Measurements from ENCODE around the gene TDRD12. TPM values are rescaled to one million over a fixed set of nuclear protein-coding genes. Genes with fewer than 3 reads are reported as not detected.
A peak's percentile ranks its signal among the peaks of the same experiment; 100 is the strongest.

The TDRD12 gene
- total and polyA plus RNA-seq, 11 donors: 0.06 to 0.63 (median 0.23) TPM; not detected in 5

- H3K4me3 ChIP-seq: no peak overlapping the region
- H3K27me3 ChIP-seq: peaks cover 0 to 15% (median 0%) of the 10 kb centered on the region in 9 donors
- no peak for ATAC-seq
- intact Hi-C loops (cut with DNase I): no loop called here
- H3K36me3 ChIP-seq: no peaks in the 10 kb centered on the region
- H3K9me3 ChIP-seq: no peaks in the 10 kb centered on the region
- no peaks in the 10 kb centered on the region for H3K4me1 ChIP-seq
- DNase-seq: peak in 1 of 5 donors; percentile 30
- WGBS, 4 donors: 65 to 75% (median 69%) methylated on average over 4 of the region's 4 CpGs
- no peak for TF ChIP-seq POLR2A (IDR thresholded peaks at IDR 0.05)
- TF ChIP-seq, protein P1, sequence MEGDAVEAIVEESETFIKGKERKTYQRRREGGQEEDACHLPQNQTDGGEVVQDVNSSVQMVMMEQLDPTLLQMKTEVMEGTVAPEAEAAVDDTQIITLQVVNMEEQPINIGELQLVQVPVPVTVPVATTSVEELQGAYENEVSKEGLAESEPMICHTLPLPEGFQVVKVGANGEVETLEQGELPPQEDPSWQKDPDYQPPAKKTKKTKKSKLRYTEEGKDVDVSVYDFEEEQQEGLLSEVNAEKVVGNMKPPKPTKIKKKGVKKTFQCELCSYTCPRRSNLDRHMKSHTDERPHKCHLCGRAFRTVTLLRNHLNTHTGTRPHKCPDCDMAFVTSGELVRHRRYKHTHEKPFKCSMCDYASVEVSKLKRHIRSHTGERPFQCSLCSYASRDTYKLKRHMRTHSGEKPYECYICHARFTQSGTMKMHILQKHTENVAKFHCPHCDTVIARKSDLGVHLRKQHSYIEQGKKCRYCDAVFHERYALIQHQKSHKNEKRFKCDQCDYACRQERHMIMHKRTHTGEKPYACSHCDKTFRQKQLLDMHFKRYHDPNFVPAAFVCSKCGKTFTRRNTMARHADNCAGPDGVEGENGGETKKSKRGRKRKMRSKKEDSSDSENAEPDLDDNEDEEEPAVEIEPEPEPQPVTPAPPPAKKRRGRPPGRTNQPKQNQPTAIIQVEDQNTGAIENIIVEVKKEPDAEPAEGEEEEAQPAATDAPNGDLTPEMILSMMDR (IDR thresholded peaks at IDR 0.05): no peak
- no peak overlapping the region for H3K27ac ChIP-seq
These were observed 88.7 kb downstream of the TDRD12 start for GRCh38 chr19:32808236-32808635.

DNA sequence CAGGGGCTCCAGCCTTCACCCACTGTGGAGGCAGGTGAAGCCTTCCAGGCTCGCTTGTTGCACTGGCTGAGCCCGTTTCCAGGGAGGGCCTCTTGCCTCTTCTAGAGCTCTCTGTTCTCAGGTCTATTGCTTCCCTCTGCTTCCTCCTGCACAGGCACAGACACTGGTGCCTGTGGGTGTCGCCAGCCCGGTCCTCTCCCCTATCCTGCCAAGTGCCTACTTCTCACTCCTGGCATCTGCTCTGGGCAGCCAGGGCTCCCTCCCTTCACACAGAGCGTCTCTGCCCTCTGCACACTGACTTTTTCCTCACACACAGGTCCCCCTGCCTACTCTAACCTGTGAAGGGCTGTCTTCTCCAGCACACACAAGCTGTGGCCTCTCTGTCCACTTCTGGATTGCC is 89.7 kb downstream of the TDRD12 start:
- Histone ChIP-seq H3K36me3 (no peaks in the 10 kb centered on the region), H3K27ac (no peak overlapping the region), H3K4me3 (no peak overlapping the region), H3K9me3 (no peaks in the 10 kb centered on the region), H3K27me3 (peaks cover 0 to 12% (median 0%) of the 10 kb centered on the region in 9 donors), H3K4me1 (no peaks in the 10 kb centered on the region)
- 44 to 60% (median 59%) methylated on average over 5 of the region's 5 CpGs for WGBS, 4 donors
- DNase-seq (peak in 1 of 5 donors; percentile 33), ATAC-seq (peak in 2 of 4 donors; percentile 66 to 70)
- TF ChIP-seq POLR2A (IDR thresholded peaks at IDR 0.05): no peak
- TF ChIP-seq, protein P1 (IDR thresholded peaks at IDR 0.05): no peak
- intact Hi-C loops (cut with DNase I): no loop called here

GRCh38 chr19:32809754-32810153 is 90.2 kb downstream of the TDRD12 start:
- no peak for TF ChIP-seq POLR2A (IDR thresholded peaks at IDR 0.05)
- TF ChIP-seq, protein P1 (IDR thresholded peaks at IDR 0.05): no peak
- WGBS, 4 donors: 60 to 69% (median 62%) methylated on average over 3 of the region's 3 CpGs

DNA sequence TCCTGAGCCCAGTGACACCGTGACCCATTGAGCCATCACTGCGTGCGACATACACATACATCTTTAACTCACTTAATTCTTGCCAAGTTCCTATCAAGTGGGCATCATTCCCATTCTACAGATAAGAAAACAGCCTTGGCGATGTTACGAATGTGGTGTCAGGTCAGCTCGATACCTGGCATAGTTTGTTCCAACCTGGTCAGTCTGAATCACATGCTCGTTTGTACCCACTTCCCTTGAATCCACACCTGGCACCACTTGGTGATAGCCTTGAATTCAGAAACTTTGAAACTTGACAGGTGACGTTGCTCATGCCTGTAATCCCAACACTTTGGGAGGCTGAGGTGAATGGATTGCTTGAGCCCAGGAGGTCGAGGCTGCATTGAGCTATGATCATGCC is 90.9 kb downstream of the TDRD12 start:
- H3K27me3 ChIP-seq: peaks cover 0 to 12% (median 0%) of the 10 kb centered on the region in 9 donors
- 73 to 81% (median 75%) methylated on average over 9 of the region's 9 CpGs for whole genome bisulfite sequencing, 4 donors

More at GRCh38 chr19:32809754-32810153, 90.2 kb downstream of the TDRD12 start:
- H3K4me3 ChIP-seq: no peak overlapping the region
- H3K27me3 ChIP-seq: peaks cover 0 to 12% (median 0%) of the 10 kb centered on the region in 9 donors
- intact Hi-C loops (cut with DNase I): no loop called here
- no peaks in the 10 kb centered on the region for H3K9me3 ChIP-seq
- H3K36me3 ChIP-seq: no peaks in the 10 kb centered on the region
- ATAC-seq (no peak), DNase-seq (no peak)
- H3K27ac ChIP-seq: no peak overlapping the region
- H3K4me1 ChIP-seq: no peaks in the 10 kb centered on the region

DNA sequence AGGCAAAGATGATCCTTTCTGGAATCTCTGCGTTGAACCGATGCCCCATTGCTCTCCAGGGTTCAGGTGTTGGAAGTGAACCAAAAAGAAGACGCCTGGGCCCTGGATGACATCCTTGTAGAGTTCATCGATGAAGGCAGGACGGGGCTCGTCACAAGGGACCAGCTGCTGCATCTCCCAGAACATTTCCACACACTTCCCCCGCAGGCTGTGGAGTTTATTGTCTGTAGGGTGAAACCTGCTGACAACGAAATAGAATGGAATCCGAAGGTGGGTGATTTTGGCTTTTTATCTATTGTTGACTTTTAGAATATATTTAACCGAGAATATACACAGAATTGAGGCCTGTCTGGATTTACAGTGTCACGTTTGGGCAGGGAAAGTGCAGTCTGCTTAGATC is 91.6 kb downstream of the TDRD12 start:
- intact Hi-C loops (cut with DNase I): no loop called here
- ATAC-seq (no peak), DNase-seq (no peak)
- H3K9me3 ChIP-seq: no peaks in the 10 kb centered on the region
- TF ChIP-seq POLR2A (IDR thresholded peaks at IDR 0.05): no peak
- TF ChIP-seq, protein P1 (IDR thresholded peaks at IDR 0.05): no peak
- peaks cover 0 to 12% (median 0%) of the 10 kb centered on the region in 9 donors for H3K27me3 ChIP-seq
- no peaks in the 10 kb centered on the region for H3K36me3 ChIP-seq
- no peak overlapping the region for H3K4me3 ChIP-seq
- no peak overlapping the region for H3K27ac ChIP-seq
- 67 to 76% (median 74%) methylated on average over 11 of the region's 11 CpGs for WGBS, 4 donors
- H3K4me1 ChIP-seq: no peaks in the 10 kb centered on the region

More for the DNA sequence above, 90.9 kb downstream of the TDRD12 start:
- H3K36me3 ChIP-seq: no peaks in the 10 kb centered on the region
- H3K27ac ChIP-seq: no peak overlapping the region
- no peak overlapping the region for H3K4me3 ChIP-seq
- H3K4me1 ChIP-seq: no peaks in the 10 kb centered on the region
- ATAC-seq (no peak), DNase-seq (no peak)
- intact Hi-C loops (cut with DNase I): no loop called here
- no peak for TF ChIP-seq POLR2A (IDR thresholded peaks at IDR 0.05)
- H3K9me3 ChIP-seq: no peaks in the 10 kb centered on the region

All from heart left ventricle (tissue), 16 donors.